ENCODE measurements around the gene PDE7B. TPM values are rescaled to one million over a fixed set of nuclear protein-coding genes. Genes with fewer than 3 reads are reported as not detected.

Gene PDE7B
- total RNA-seq, 6 experiments from 2014 or later = 1.2 to 5.8 (median 4.5) TPM

DNA sequence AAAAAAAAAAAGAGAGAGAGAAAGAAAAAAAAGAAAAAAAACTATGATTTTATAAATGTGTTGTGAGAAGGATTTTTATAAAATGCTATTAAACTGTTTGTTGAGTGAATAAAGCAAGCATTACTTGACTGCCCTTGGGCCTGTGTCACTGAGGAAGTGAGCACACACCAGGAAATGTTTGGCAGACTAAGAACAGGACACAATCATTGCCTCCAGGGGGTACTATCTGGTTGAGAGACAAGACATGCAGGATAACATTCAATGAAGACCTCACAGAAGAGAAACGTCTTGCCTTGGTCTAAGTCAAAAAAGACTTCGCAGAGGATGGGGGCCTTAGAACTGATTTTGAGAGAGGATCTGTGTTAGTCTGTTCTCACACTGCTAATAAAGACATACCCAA lies 358.0 kb downstream of the PDE7B start:
- no peaks in the 10 kb centered on the region; the same call in 1 of the 2 replicates for H3K27me3 Mint-ChIP-seq (ENCODE audit: insufficient read depth)

DNA sequence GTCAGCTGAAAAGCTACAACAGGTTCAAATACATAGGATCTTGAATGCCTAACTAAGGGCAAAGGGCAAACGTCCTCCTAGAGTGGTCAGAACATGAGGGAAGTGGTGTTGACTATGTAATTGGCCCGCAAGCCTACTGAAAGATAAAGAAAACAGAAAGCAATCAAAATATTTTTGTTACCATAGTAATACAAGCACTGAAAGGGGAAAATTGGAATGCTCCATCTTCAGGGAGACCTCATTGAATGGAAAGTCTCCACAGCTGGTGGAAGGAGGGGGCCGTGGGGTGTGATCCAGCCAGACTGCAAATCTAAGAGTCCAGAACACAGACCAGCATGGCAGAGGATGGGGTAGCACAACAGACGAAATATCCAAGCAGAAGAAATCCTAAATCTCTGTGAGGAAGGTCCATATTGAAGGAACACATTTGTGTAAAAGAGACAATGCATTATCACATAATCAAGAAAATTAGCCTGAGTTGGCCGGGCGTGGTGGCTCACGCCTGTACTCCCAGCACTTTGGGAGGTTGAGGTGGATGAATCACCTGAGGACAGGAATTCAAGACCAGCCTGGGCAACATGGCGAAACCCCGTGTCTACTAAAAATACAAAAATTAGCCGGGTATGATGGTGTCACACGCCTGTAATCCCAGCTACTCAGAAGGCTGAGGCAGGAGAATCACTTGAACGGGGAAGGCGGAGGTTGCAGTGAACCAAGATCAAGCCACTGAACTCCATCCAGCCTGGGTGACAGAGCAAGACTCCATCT lies 359.1 kb downstream of the PDE7B start:
- H3K27me3 Mint-ChIP-seq (ENCODE audit: insufficient read depth) = no peaks in the 10 kb centered on the region; the same call in 1 of the 2 replicates
- no peaks in the 10 kb centered on the region for H3K4me1 Mint-ChIP-seq (ENCODE audit: low read depth)
- H3K9me3 Mint-ChIP-seq = no peaks in the 10 kb centered on the region
- H3K36me3 Mint-ChIP-seq (ENCODE audit: low read depth) = no peaks in the 10 kb centered on the region
- no peak overlapping the region for H3K27ac Mint-ChIP-seq
- no peak for DNase-seq
- TF ChIP-seq, protein P1, sequence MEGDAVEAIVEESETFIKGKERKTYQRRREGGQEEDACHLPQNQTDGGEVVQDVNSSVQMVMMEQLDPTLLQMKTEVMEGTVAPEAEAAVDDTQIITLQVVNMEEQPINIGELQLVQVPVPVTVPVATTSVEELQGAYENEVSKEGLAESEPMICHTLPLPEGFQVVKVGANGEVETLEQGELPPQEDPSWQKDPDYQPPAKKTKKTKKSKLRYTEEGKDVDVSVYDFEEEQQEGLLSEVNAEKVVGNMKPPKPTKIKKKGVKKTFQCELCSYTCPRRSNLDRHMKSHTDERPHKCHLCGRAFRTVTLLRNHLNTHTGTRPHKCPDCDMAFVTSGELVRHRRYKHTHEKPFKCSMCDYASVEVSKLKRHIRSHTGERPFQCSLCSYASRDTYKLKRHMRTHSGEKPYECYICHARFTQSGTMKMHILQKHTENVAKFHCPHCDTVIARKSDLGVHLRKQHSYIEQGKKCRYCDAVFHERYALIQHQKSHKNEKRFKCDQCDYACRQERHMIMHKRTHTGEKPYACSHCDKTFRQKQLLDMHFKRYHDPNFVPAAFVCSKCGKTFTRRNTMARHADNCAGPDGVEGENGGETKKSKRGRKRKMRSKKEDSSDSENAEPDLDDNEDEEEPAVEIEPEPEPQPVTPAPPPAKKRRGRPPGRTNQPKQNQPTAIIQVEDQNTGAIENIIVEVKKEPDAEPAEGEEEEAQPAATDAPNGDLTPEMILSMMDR (IDR thresholded peaks at IDR 0.05) = no peak
- no peak overlapping the region for H3K4me3 Mint-ChIP-seq

More for the DNA sequence above, 358.0 kb downstream of the PDE7B start:
- Mint-ChIP-seq H3K9me3 (no peaks in the 10 kb centered on the region), H3K36me3 (ENCODE audit: low read depth) (no peaks in the 10 kb centered on the region), H3K4me3 (no peak overlapping the region), H3K27ac (no peak overlapping the region), H3K4me1 (ENCODE audit: low read depth) (no peaks in the 10 kb centered on the region)
- DNase-seq = no peak
- TF ChIP-seq, protein P1 (IDR thresholded peaks at IDR 0.05) = no peak

DNA sequence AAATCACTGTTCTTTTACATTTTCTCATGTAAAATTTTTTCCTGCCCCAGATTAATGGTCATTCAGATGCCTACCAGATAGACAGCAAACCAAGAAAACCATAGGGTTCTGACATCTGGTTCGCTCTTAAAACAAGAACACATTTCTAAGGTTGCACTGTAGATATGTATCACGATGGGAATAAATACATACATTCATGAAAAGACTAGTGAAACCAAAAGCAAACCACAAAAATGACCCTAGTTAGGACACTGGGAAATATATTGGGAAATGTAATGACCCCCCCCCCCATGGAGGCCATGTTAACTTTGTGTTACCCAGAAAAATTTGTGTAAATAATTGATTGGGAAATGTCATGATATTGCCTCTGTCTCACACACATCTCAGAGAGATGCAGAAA lies 361.1 kb downstream of the PDE7B start:
- Mint-ChIP-seq H3K27me3 (ENCODE audit: insufficient read depth) (no peaks in the 10 kb centered on the region; the same call in 1 of the 2 replicates), H3K4me1 (ENCODE audit: low read depth) (no peaks in the 10 kb centered on the region), H3K9me3 (no peaks in the 10 kb centered on the region), H3K4me3 (no peak overlapping the region), H3K27ac (no peak overlapping the region), H3K36me3 (ENCODE audit: low read depth) (no peaks in the 10 kb centered on the region)
- DNase-seq = no peak
- TF ChIP-seq, protein P1 (IDR thresholded peaks at IDR 0.05) = no peak

DNA sequence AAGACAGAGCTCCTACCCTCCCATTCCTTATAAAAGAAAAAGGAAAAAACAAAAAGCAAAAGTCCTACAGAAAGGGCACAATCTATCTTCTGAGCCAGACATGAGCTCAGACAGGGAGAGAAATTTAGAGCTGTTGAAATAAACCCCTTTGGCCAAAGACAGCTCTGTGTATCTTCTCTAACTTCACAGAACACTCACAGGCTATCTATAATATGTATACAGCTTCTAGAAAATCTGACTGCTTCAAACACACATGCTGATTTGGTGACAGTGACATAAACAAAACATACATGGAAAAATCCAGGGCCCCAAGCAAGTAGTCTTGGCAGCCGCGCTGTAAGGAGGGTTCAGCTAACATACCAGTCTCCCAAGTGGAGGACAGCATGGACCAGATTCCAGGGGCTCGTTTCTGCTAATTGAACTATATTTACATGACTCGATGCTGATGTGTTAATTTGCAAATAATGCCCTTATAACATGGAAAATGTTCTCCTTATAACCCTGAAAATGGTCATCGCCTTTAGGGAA lies 361.6 kb downstream of the PDE7B start:
- DNase-seq = no peak

DNA sequence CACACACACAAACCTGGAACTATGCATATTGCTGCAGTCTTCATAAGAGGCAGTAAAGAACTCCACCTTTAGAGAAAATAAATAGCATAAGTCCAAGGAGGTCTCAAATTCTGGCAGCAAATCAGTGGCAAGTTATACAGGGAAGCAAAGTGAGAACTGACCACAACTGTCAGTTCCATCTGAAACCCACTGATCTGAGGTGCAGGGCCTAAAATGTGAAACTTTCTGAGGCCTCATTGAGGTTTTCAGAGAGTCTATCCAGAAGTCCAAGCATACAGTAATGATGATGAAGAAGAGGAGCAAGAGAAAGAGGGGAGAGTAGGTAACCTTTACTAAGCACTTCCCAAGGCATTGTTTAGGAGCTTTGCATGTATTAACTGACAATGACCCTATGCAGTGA lies 362.4 kb downstream of the PDE7B start:
- no peak for DNase-seq
- Mint-ChIP-seq H3K4me1 (ENCODE audit: low read depth) (no peaks in the 10 kb centered on the region), H3K27me3 (ENCODE audit: insufficient read depth) (no peaks in the 10 kb centered on the region; the same call in 1 of the 2 replicates), H3K36me3 (ENCODE audit: low read depth) (no peaks in the 10 kb centered on the region), H3K9me3 (no peaks in the 10 kb centered on the region), H3K27ac (no peak overlapping the region), H3K4me3 (no peak overlapping the region)
- TF ChIP-seq, protein P1 (IDR thresholded peaks at IDR 0.05) = no peak

More for the DNA sequence above, 361.6 kb downstream of the PDE7B start:
- H3K4me3 Mint-ChIP-seq = no peak overlapping the region
- H3K36me3 Mint-ChIP-seq (ENCODE audit: low read depth) = no peaks in the 10 kb centered on the region
- no peaks in the 10 kb centered on the region for H3K4me1 Mint-ChIP-seq (ENCODE audit: low read depth)
- TF ChIP-seq, protein P1 (IDR thresholded peaks at IDR 0.05) = no peak
- no peaks in the 10 kb centered on the region for H3K9me3 Mint-ChIP-seq
- H3K27ac Mint-ChIP-seq = no peak overlapping the region
- H3K27me3 Mint-ChIP-seq (ENCODE audit: insufficient read depth) = no peaks in the 10 kb centered on the region; the same call in 1 of the 2 replicates

Data from HFFc6 (cell line).